ENCODE results near the gene ABHD17C.
"Not testable (repeated sequence)": the region's sequence is repeated elsewhere in the genome, so short reads cannot be mapped to it uniquely, and the experiment has no call there.

The ABHD17C gene

GRCh38 chr15:80695099-80695910 is at the start of gene ABHD17C:
Gene ABHD17C, plus strand, starts transcription at chr15:80695310. Its CDS starts 120 bp downstream, at chr15:80695430.
- DNase-seq (ENCODE audit: low read depth, low spot score), result no peak

DNA sequence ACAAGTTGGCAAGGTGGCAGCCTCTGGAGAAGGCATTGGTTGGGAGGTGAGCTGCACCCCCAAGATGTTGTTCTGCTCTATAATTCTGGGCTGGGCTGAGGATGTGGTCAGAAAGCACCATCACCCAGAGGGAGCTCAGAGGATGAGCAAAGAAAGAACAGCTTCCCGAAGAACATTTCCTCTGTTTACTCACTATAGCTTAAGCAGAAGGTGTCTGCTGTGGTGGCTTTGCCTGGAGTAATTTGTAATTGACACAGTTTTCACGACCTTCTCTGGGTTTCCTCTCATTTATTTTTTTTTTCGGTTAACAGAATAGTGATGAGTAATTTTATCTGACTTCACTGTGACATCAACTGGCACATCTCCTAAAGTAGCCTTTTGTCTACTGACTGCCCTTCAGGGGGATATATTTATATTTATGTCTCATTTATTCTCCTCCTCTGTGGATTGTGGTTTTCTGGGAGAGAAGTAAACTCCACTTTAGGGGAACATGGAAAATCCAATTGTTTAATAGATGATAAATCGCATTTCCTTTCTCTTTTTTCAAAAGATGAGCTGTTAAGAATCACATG is 49.5 kb upstream of the ABHD17C start:
- DNase-seq (ENCODE audit: low read depth, low spot score), result no peak

- DNase-seq (ENCODE audit: low read depth, low spot score), result not testable (repeated sequence)
Measured at GRCh38 chr15:80647424-80647823, 47.7 kb upstream of the ABHD17C start.

DNA sequence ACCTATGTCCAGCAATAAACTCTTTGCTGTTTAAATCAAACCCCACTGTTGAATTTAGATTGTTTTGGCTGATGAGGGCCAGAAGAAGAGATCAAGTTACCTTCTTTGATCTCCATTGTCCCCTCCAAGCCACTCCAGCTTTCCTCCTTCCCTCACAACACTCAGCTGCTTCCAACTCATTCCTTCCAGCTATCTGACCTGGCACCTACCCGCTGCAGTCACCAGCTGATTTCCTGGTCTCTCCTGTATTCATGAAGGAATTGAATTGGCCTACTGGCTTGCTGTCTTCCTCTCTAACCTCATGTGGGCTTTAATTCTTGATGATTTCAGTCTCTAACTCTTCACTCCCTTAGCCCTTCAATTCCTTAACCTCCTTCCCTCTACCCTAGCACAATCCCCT is 40.8 kb upstream of the ABHD17C start:
- DNase-seq (ENCODE audit: low read depth, low spot score), result peak; percentile 35

DNA sequence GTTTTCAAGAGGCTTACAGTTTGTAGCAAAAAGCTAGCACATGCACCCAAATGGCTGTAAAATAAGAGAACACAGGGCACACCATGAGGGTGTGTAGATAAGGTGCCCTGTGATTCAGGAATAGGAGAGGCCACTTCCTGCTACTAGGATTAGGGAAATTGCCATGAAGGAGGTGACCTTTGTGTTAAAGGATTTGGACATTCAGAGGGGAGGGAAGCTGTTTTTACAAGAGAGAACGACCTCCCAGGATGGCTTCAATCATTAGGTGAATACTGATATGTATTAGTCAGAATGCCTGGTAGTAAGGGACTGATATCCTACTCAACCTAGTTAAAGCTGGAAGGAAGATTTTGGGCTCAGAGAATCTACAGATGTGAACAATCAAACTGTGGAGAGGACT is 35.7 kb upstream of the ABHD17C start:
- no peak for DNase-seq (ENCODE audit: low read depth, low spot score)

- peak; percentile 40 for DNase-seq (ENCODE audit: low read depth, low spot score)
Measured at GRCh38 chr15:80660119-80660518, 35.0 kb upstream of the ABHD17C start.

- no peak for DNase-seq (ENCODE audit: low read depth, low spot score)
Measured at GRCh38 chr15:80662129-80662528, 33.0 kb upstream of the ABHD17C start.

GRCh38 chr15:80662757-80663553 is 32.2 kb upstream of the ABHD17C start:
- no peak for DNase-seq (ENCODE audit: low read depth, low spot score)

DNA sequence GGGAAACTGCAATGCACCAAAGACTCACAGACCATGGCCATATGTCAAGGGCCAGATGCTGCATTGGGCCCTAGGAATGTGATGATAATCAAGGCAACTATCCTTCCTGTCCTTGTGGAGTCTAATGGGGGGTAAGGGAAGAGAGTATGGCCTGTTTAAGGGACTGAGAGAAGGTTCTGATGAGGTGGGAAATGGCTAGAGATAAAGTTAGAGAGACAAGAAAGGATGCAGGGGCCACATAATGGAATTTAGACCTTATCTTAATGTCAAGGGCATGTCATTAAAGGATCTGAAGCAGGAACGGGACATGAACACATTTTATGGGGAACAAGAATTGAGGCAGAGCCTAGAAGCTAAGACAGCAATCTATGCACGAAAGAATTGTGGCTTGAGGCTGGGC is 30.0 kb upstream of the ABHD17C start:
- no peak for DNase-seq (ENCODE audit: low read depth, low spot score)

DNA sequence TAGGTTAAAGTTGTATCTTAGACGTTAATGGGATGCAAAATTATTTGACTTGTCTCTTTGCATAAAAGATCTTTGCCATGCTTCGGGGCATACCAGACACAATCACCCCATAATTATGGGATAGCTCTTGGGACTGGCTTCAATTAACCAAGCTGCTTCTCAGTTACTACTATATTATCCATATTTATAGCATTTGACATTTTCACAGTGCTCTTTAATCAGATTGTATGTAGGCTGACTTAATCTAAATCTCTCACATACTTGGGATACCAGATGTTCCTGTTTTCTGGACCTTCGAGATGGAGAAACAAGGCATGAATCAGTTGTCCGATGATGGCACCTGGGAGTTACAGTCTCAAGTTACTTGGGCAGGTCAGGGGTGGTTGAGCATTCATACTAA is 27.2 kb upstream of the ABHD17C start:
- DNase-seq (ENCODE audit: low read depth, low spot score), result no peak

- no peak for DNase-seq (ENCODE audit: low read depth, low spot score)
Measured at GRCh38 chr15:80668546-80669236, 26.4 kb upstream of the ABHD17C start.

- no peak for DNase-seq (ENCODE audit: low read depth, low spot score)
Measured at GRCh38 chr15:80669663-80670273, 25.3 kb upstream of the ABHD17C start.

- no peak for DNase-seq (ENCODE audit: low read depth, low spot score)
Measured at GRCh38 chr15:80673561-80674244, 21.4 kb upstream of the ABHD17C start.

DNA sequence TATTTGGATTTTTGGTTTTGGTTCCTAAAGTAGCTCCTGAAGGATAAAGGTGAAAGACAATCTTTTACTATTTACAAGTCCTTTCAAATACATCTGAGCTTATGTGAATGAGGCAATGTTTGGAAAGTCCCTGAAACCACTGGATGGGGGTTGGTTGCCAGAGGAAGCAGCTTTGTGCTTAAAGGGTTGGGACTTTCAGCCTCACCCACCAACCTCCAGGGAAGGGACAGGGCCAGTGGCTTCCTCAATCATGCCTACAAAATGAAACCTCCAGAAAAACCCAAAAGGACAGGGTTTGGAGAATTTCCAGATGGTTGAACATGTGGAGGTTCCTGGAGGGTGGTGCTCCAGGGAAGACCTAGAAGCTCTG is 20.9 kb upstream of the ABHD17C start:
- no peak for DNase-seq (ENCODE audit: low read depth, low spot score)

GRCh38 chr15:80677041-80677440 is 18.1 kb upstream of the ABHD17C start:
- no peak for DNase-seq (ENCODE audit: low read depth, low spot score)

- no peak for DNase-seq (ENCODE audit: low read depth, low spot score)
Measured at GRCh38 chr15:80679167-80679803, 15.8 kb upstream of the ABHD17C start.

DNA sequence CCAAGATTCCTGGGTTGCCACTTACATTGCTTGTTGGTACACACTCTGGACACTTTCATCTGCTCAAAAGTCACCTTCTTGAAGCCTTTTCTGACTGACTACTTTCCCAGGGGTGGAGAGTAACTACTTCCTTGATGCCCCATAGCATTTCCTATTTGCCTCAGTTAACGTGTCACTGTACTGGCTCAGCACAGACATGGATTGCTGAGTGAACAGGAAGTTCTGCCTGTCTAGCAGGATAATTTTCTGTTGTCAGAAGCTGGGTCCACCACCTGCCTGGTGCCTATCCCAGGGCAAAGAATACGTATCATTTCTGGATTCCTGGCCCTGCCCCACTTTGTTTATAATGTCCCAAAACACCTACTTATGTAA is 15.3 kb upstream of the ABHD17C start:
- no peak for DNase-seq (ENCODE audit: low read depth, low spot score)

DNA sequence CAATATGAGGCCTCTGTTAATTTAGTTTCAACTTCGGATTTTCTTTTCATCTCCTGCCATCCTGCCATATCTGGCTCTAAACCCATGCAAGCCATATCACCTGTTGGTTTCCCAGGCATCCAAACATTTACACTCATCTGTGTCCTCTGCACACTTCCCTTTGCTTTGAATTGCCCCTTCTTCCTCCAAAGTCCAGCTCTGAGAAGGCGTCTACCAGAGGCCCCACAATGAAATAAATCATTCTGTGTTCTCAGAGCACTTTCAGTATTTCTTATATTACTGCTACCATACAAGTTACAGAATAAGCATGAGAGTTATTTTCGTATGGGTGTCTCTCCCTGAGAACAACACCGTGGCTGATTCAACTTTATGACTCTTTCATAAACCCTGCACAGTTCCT is 12.9 kb upstream of the ABHD17C start:
- no peak for DNase-seq (ENCODE audit: low read depth, low spot score)

GRCh38 chr15:80684697-80685096 is 10.4 kb upstream of the ABHD17C start:
- DNase-seq (ENCODE audit: low read depth, low spot score), result no peak

GRCh38 chr15:80685628-80686027 is 9.5 kb upstream of the ABHD17C start:
- DNase-seq (ENCODE audit: low read depth, low spot score), result no peak

DNA sequence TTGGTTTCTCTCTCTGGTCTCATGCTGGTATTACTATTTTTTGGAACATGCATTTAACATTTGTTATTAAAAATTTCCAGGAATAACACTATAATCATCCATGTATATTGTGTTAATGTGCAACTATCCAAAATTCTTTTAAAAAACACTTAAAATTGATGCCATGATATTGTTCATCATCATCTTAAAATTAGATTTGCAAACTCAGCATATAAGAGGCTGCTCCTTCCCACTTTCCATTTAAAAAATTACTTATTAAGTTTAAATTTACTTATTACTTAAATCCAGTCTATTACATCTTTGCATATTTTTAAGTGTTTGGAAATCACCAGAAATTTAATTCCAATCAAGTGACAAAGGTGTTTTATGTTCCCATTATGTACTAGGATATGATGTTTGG is 5.8 kb upstream of the ABHD17C start:
- DNase-seq (ENCODE audit: low read depth, low spot score), result no peak

Data from iPS DF 19.7 (cell line).